ENCODE results near the gene ZBTB34.
A peak's percentile ranks its signal among the peaks of the same experiment; 100 is the strongest.

Gene ZBTB34

DNA sequence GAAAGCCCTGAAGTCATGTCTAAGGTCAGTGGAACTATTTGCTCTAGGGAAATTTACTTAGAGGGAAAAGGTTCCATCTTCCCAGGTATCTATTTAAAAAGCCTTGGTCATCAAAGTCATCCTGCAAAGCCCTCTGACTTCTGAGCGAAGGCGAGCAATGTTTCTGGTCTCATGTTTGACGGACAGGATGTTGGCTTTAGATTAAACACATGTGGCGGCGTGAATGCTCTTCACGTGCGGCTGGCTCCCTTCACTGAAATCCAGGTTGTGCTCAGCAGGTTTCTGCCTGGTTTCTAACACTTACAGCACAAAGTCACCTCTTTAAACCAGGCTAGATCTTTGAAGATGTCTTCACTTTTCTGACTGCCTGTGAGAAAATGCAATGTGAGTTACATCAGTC is 5.7 kb upstream of the ZBTB34 start:
- no peak for ATAC-seq (replicated peaks)
- Mint-ChIP-seq H3K4me3 (no peak overlapping the region), H3K27ac (no peak overlapping the region), H3K9me3 (no peaks in the 10 kb centered on the region), H3K27me3 (peaks cover 34 to 58% of the 10 kb centered on the region in 2 donors), H3K4me1 (peaks cover 2 to 4% of the 10 kb centered on the region in 2 donors), H3K36me3 (no peaks in the 10 kb centered on the region)
- DNase-seq = no peak

- peaks cover 27 to 42% of the 10 kb centered on the region in 2 donors for H3K27me3 Mint-ChIP-seq
- DNase-seq (no peak), ATAC-seq (replicated peaks) (no peak)
- no peak overlapping the region for H3K4me3 Mint-ChIP-seq
- no peaks in the 10 kb centered on the region for H3K9me3 Mint-ChIP-seq
- H3K4me1 Mint-ChIP-seq = peaks cover 2 to 11% of the 10 kb centered on the region in 2 donors
- no peaks in the 10 kb centered on the region for H3K36me3 Mint-ChIP-seq
- H3K27ac Mint-ChIP-seq = no peak overlapping the region
Measured at GRCh38 chr9:126856326-126856877, 4.0 kb upstream of the ZBTB34 start.

GRCh38 chr9:126857261-126857960 is 3.0 kb upstream of the ZBTB34 start:
- DNase-seq = no peak
- Mint-ChIP-seq H3K4me1 (peaks cover 10 to 21% of the 10 kb centered on the region in 2 donors), H3K36me3 (no peaks in the 10 kb centered on the region), H3K9me3 (no peaks in the 10 kb centered on the region), H3K27ac (peak overlapping the region; percentile 44), H3K4me3 (no peak overlapping the region), H3K27me3 (peaks cover 18 to 32% of the 10 kb centered on the region in 2 donors)
- no peak for ATAC-seq (replicated peaks)

DNA sequence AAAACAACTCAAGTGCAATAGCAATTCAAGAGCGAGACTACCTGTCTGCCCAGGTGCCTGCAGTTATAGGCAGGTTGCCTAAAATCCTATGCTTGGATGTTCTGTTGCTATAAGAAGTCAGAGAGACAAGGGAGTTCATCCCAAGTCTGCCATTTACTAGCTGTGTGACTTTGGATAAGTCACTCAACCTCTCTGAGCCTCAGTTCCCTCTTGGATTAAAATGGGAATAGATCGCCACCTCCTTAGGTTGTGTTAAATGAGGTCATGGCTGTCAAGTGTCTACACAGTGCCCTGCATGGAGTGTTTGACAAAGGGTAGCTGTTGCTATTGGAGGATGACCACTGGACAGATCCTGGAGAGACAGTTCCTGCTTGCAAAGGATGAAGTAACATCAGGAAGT is 1.3 kb upstream of the ZBTB34 start:
- no peaks in the 10 kb centered on the region for H3K36me3 Mint-ChIP-seq
- H3K4me1 Mint-ChIP-seq = peaks cover 13 to 31% of the 10 kb centered on the region in 2 donors
- H3K9me3 Mint-ChIP-seq = no peaks in the 10 kb centered on the region
- peaks cover 5 to 19% of the 10 kb centered on the region in 2 donors for H3K27me3 Mint-ChIP-seq
- no peak for DNase-seq
- no peak overlapping the region for H3K4me3 Mint-ChIP-seq
- no peak for ATAC-seq (replicated peaks)
- H3K27ac Mint-ChIP-seq = peak overlapping the region; percentile 67

DNA sequence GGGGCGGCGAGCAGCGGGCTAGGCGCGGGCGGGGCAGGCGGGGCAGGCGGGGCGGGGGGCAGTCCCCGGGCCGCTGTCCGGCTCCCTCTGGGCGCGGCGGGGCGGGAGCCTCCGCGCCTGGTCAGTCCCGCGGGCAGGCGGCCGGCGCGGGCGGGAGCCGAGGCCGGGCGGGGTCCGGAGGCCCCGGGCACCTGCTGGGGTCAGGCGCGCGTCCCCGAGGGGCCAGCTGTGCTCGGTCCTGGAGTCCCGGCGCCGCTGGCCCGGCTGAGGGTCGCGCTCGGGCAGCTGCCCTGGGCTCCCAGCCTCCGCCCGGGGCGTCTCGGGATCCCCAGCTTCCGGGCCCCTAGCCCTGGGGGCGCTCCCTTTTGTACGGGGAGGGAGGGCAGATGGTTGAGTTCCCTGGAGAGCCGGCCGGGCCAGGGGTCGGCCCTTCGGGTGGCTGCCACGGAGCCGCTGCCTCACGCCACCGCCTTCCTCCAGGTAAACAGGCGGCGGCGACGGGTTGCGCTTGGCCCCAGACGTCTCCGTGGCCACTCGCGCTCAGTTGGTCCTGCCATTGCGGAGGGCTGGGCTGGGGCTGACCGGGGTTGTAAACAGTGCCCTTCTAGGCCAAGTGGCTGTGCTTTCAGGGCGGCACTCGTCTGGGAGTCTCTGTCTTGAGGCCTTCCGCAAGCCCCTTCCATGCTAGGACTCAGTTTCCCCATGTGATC is 473 bp downstream of the ZBTB34 start:
- H3K36me3 Mint-ChIP-seq = peaks cover 7 to 12% of the 10 kb centered on the region in 2 donors
- ATAC-seq (replicated peaks) (peak; percentile 35 to 41), DNase-seq (peak; percentile 6)
- peaks cover 22 to 44% of the 10 kb centered on the region in 2 donors for H3K4me1 Mint-ChIP-seq
- no peaks in the 10 kb centered on the region for H3K9me3 Mint-ChIP-seq
- peak overlapping the region; percentile 51 for H3K27ac Mint-ChIP-seq
- peaks cover 0 to 16% of the 10 kb centered on the region in 2 donors for H3K27me3 Mint-ChIP-seq
- H3K4me3 Mint-ChIP-seq = peak overlapping the region; percentile 80 to 85

- peak in 1 of 2 donors; percentile 3 for ATAC-seq (replicated peaks)
- no peak for DNase-seq
- Mint-ChIP-seq H3K27me3 (peaks cover 0 to 8% of the 10 kb centered on the region in 2 donors), H3K27ac (peak overlapping the region; percentile 38), H3K9me3 (no peaks in the 10 kb centered on the region), H3K4me1 (peaks cover 26 to 52% of the 10 kb centered on the region in 2 donors), H3K4me3 (peak overlapping the region; percentile 80 to 85), H3K36me3 (peaks cover 13 to 19% of the 10 kb centered on the region in 2 donors)
Measured at GRCh38 chr9:126861707-126862103, 1.3 kb downstream of the ZBTB34 start.

GRCh38 chr9:126862104-126862761 is 1.8 kb downstream of the ZBTB34 start:
- H3K9me3 Mint-ChIP-seq = no peaks in the 10 kb centered on the region
- H3K4me3 Mint-ChIP-seq = peak overlapping the region; percentile 80 to 85
- peak; percentile 26 to 34 for ATAC-seq (replicated peaks)
- peaks cover 26 to 57% of the 10 kb centered on the region in 2 donors for H3K4me1 Mint-ChIP-seq
- peak overlapping the region; percentile 48 for H3K27ac Mint-ChIP-seq
- DNase-seq = no peak
- H3K27me3 Mint-ChIP-seq = peaks cover 0 to 4% of the 10 kb centered on the region in 2 donors
- peaks cover 16 to 22% of the 10 kb centered on the region in 2 donors for H3K36me3 Mint-ChIP-seq

DNA sequence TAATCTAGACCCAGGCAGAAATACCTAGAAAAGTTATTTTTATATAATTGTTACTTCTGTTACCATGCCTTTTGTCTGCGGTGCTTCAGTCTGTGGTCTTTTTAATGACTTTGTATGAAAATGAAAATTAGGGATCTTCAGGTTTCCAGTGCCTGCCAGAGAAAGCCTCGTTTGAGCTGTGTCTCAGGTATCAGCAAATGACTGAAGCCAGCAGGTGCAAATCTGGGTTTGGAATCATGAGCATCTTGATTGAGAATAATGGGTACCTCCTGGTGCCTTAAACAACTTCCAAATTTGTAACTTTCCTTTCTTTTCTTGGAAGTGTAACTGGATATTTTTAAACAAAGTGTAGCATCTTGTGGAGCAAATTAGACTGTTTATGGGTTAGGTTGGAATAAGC is 4.3 kb downstream of the ZBTB34 start:
- Mint-ChIP-seq H3K27ac (no peak overlapping the region), H3K4me1 (peaks cover 30 to 72% of the 10 kb centered on the region in 2 donors), H3K9me3 (no peaks in the 10 kb centered on the region), H3K4me3 (no peak overlapping the region), H3K36me3 (peaks cover 16 to 37% of the 10 kb centered on the region in 2 donors), H3K27me3 (no peaks in the 10 kb centered on the region)
- ATAC-seq (replicated peaks) (no peak), DNase-seq (no peak)

GRCh38 chr9:126869368-126869767 is 8.9 kb downstream of the ZBTB34 start:
- Mint-ChIP-seq H3K9me3 (no peaks in the 10 kb centered on the region), H3K27me3 (no peaks in the 10 kb centered on the region), H3K27ac (no peak overlapping the region)

DNA sequence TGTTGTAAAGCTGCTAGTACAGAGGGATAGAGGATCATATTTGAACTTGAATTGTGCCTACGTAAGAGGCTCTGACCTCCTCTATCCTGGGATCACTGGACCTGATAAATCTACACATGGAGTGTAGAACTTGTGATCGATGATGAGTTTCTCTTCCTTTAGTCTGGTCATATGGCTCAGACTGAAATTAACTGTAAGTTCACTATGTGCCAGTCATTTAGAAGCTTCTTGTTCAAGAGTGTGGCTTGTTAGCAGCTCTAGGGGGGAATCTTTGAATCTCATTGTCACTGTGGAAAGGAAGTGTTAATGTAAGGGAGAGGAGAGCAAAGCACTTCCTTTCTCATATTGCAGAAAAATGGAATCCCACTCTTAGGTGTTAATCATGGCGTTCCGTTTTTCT is 12.1 kb downstream of the ZBTB34 start:
- no peak overlapping the region for H3K27ac Mint-ChIP-seq
- no peak overlapping the region for H3K4me3 Mint-ChIP-seq

More at GRCh38 chr9:126869368-126869767, 8.9 kb downstream of the ZBTB34 start:
- H3K4me1 Mint-ChIP-seq = peaks cover 30 to 69% of the 10 kb centered on the region in 2 donors
- no peak for ATAC-seq (replicated peaks)
- H3K4me3 Mint-ChIP-seq = no peak overlapping the region
- H3K36me3 Mint-ChIP-seq = peaks cover 16 to 37% of the 10 kb centered on the region in 2 donors
- no peak for DNase-seq

GRCh38 chr9:126874546-126875314 is 14.3 kb downstream of the ZBTB34 start:
- H3K36me3 Mint-ChIP-seq = peaks cover 7 to 16% of the 10 kb centered on the region in 2 donors
- H3K9me3 Mint-ChIP-seq = no peaks in the 10 kb centered on the region
- ATAC-seq (replicated peaks) (no peak), DNase-seq (no peak)
- H3K27me3 Mint-ChIP-seq = no peaks in the 10 kb centered on the region
- peaks cover 19 to 46% of the 10 kb centered on the region in 2 donors for H3K4me1 Mint-ChIP-seq
- H3K27ac Mint-ChIP-seq = no peak overlapping the region
- no peak overlapping the region for H3K4me3 Mint-ChIP-seq

More for the DNA sequence above, 12.1 kb downstream of the ZBTB34 start:
- ATAC-seq (replicated peaks) = peak; percentile 56 to 83
- Mint-ChIP-seq H3K36me3 (peaks cover 4 to 22% of the 10 kb centered on the region in 2 donors), H3K4me1 (peaks cover 23 to 64% of the 10 kb centered on the region in 2 donors), H3K9me3 (no peaks in the 10 kb centered on the region), H3K27me3 (no peaks in the 10 kb centered on the region)
- DNase-seq = no peak

DNA sequence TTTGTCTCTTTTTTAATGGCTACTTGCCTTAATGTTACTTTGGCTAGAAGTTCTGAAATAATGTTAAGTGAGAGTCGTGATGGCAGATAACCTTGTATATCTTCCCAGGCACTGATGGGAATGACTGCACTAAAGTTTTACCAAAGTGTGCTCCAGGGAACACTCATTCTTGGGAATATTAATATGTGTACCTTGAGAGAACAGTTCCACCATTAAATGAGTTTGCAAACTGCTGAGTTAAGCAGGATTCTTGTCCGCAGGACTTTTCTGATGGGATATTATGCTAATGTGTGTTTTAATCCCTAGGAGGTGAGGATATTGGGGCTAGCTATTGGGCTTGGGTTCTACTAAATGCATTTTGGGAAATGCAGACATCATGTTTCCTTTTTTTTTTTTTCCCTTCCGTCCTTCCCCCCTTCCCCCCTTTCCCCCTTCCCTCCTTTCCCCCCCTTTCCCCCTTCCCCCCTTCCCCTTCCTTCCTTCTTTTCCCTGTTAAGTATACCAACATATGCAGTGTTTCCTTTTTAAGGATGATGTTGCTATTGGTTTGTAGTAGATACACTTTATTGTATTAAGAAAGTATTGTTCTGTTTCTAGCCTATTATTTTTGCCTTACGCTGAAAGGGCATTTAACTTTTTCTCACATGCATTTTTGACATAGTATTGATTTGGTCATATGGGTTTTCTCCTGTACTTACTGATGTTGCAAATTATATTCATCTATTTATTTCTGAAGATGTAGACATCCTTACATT is 15.5 kb downstream of the ZBTB34 start:
- DNase-seq (no peak), ATAC-seq (replicated peaks) (no peak)
- Mint-ChIP-seq H3K27ac (peak overlapping the region; percentile 56), H3K4me3 (no peak overlapping the region), H3K9me3 (no peaks in the 10 kb centered on the region), H3K27me3 (no peaks in the 10 kb centered on the region), H3K4me1 (peaks cover 16 to 36% of the 10 kb centered on the region in 2 donors), H3K36me3 (peaks cover 17 to 28% of the 10 kb centered on the region in 2 donors)

- Mint-ChIP-seq H3K27ac (no peak overlapping the region), H3K4me3 (no peak overlapping the region), H3K27me3 (no peaks in the 10 kb centered on the region), H3K4me1 (peaks cover 15 to 33% of the 10 kb centered on the region in 2 donors), H3K36me3 (peaks cover 17 to 30% of the 10 kb centered on the region in 2 donors), H3K9me3 (no peaks in the 10 kb centered on the region)
- DNase-seq = no peak
- ATAC-seq (replicated peaks) = no peak
Measured at GRCh38 chr9:126876531-126876930, 16.1 kb downstream of the ZBTB34 start.

All from stimulated activated naive B cell treated with anti-CD40 and anti-IgM and Interleukin-4, amounts not matched to agents 10 μg/mL and 1 μg/mL and 100 μg/mL, for 72 hours (primary cell).